DMS53 treated with DMSO at 0.1 percent for 48 hours (cell line): ENCODE measurements around the gene LZTS2.

Experiments used
- DNase-seq: peaks from one replicate; lab custom pipeline; 2025; ENCODE audit not compliant: unreplicated experiment; lab: John Stamatoyannopoulos, UW

The LZTS2 gene

GRCh38 chr10:100998183-100998990 is 1.2 kb upstream of the LZTS2 start:
- peak; percentile 67 for DNase-seq

GRCh38 chr10:100998991-100999741 is 442 bp upstream of the LZTS2 start:
- peak; percentile 49 for DNase-seq

GRCh38 chr10:101000127-101000914 is 713 bp downstream of the LZTS2 start:
- DNase-seq: no peak

- DNase-seq: no peak
Measured at GRCh38 chr10:101000915-101001658, 1.5 kb downstream of the LZTS2 start.

GRCh38 chr10:101001659-101002035 is 2.0 kb downstream of the LZTS2 start:
- no peak for DNase-seq

- no peak for DNase-seq
Measured at GRCh38 chr10:101002456-101002855, 2.8 kb downstream of the LZTS2 start.

GRCh38 chr10:101003639-101004206 is 4.1 kb downstream of the LZTS2 start:
- no peak for DNase-seq

- DNase-seq: no peak
Measured at GRCh38 chr10:101005361-101005760, 5.8 kb downstream of the LZTS2 start.

GRCh38 chr10:101005869-101006567 is 6.4 kb downstream of the LZTS2 start:
- no peak for DNase-seq

GRCh38 chr10:101006593-101007098 is 7.0 kb downstream of the LZTS2 start:
- no peak for DNase-seq

- no peak for DNase-seq
Measured at GRCh38 chr10:101007099-101007711, 7.6 kb downstream of the LZTS2 start.

- no peak for DNase-seq
Measured at GRCh38 chr10:101007915-101008822, 8.6 kb downstream of the LZTS2 start.

- no peak for DNase-seq
Measured at GRCh38 chr10:101008823-101009423, 9.3 kb downstream of the LZTS2 start.

GRCh38 chr10:101010329-101010728 is 10.7 kb downstream of the LZTS2 start:
- no peak for DNase-seq

- no peak for DNase-seq
Measured at GRCh38 chr10:101011517-101012423, 12.2 kb downstream of the LZTS2 start.

GRCh38 chr10:101012525-101013364 is 13.1 kb downstream of the LZTS2 start:
- peak; percentile 81 for DNase-seq
